Right lobe of liver (tissue), 6 donors: ENCODE measurements around the gene NEK10. TPM values are rescaled to one million over a fixed set of nuclear protein-coding genes. Genes with fewer than 3 reads are reported as not detected.
"Not testable (repeated sequence)": the region's sequence is repeated elsewhere in the genome, so short reads cannot be mapped to it uniquely, and the experiment has no call there.

Experiments used
- ATAC-seq, 4 donors: fragments of 200-7000 bp; cut with Tn5 transposase; one replicate each; pipeline ENCODE4 v1.9.1; 2020; ENCODE audit warnings: mild to moderate bottlenecking in 4 of 4, moderate library complexity in 4 of 4
- DNase-seq, 3 donors: peaks; one replicate each; pipeline ENCODE4 v3.0.0-alpha.2; 2020
- H3K27ac ChIP-seq, 3 donors: fragments of 200-600 bp; one replicate each; pipeline ENCODE4 v1.8.0; 2022
- H3K27me3 ChIP-seq, 2 donors: fragments of 200-600 bp; one replicate each; pipeline ENCODE4 v1.8.0; 2022
- H3K36me3 ChIP-seq, 4 donors: fragments of 200-600 bp; sonication (generic) in 1 of 4; one replicate each; pipeline versions ENCODE4 v1.5.1 to v1.8.0; 2017 to 2022; ENCODE audit warnings: control low read depth in 1 of 4
- H3K4me1 ChIP-seq, 4 donors: fragments of 200-600 bp; sonication (generic) in 1 of 4; one replicate each; pipeline versions ENCODE4 v1.5.1 to v1.8.0; 2017 to 2022; ENCODE audit warnings: control low read depth in 1 of 4
- H3K4me3 ChIP-seq, 3 donors: fragments of 200-600 bp; one replicate each; pipeline ENCODE4 v1.8.0; 2022
- H3K9me3 ChIP-seq, 4 donors: fragments of 200-600 bp; sonication (generic) in 1 of 4; one replicate each; pipeline versions ENCODE4 v1.5.1 to v1.8.0; 2017 to 2022; ENCODE audit warnings: control low read depth in 1 of 4
- CTCF ChIP-seq, 4 donors: fragments of 200-600 bp in 3 of 4; fragments of 450-650 bp in 1 of 4; IDR thresholded peaks; one replicate each; pipeline versions ENCODE4 v1.5.1 to v1.8.0; 2016 to 2022; ENCODE audit warnings: antibody characterized with exemption in 4 of 4, mild to moderate bottlenecking in 2 of 4
- POLR2A ChIP-seq: fragments of 450-650 bp; IDR thresholded peaks from one replicate; pipeline ENCODE4 v1.6.1; 2017; ENCODE audit warnings: antibody characterized with exemption, mild to moderate bottlenecking
- WGBS: methylation state at CpG from one replicate; pipeline ENCODE4 v1.1.6; 2018; ENCODE audit warnings: low coverage, low lambda C conversion rate; ENCODE audit not compliant: insufficient coverage; ENCODE audit errors: missing lambda C conversion rate; 5-methylcytosine and 5-hydroxymethylcytosine counted together
- intact Hi-C, 2 donors: fragments of 100-400 bp; cut with DNase I; formaldehyde crosslinking; loops; one replicate each; pipeline versions ENCODE4 v1.11.2 to v1.14.1; 2022
- total RNA-seq, 6 experiments: library from RNA; depleted of rRNA in 2 of 6; stranded (reverse); fragments of >200 nt in 2 of 6; fragmentation: NEBNext Ultra II Directional in 3 of 6; extraction: Animal tissue kit (Norgen Biotek cat#: 25700) in 3 of 6; gene quantifications; one replicate each; pipeline versions ENCODE4 v1.1.0 to v1.2.4, GENCODE V29; 2016 to 2023
- donor health status: DM: no; HTN: yes; CAD: no.
- donor health status: DM: no; HTN: no; CAD: no.
- donor health status: DM: no; HTN: no; CAD: no.
- donor health status: DM: no; HTN: yes; CAD: no.
- donor health status: DM: no; HTN: yes; CAD: no.

The NEK10 gene
- total RNA-seq, 6 experiments from 2014 or later, result 0.43 to 2.5 (median 0.87) TPM

- ATAC-seq, result no peak
- Histone ChIP-seq H3K36me3 (no peaks in the 10 kb centered on the region), H3K4me3 (no peak overlapping the region), H3K9me3 (no peaks in the 10 kb centered on the region), H3K27me3 (no peaks in the 10 kb centered on the region), H3K27ac (no peak overlapping the region), H3K4me1 (no peaks in the 10 kb centered on the region)
- intact Hi-C loops, result loop anchor here (10.0 kb wide), 2 partner anchors 154 to 164 kb away; no protein-coding TSS in a partner anchor
- 68% methylated on average over 2 of the region's 2 CpGs for WGBS
- DNase-seq, result no peak
- no peak for TF ChIP-seq POLR2A
- no peak for TF ChIP-seq CTCF (IDR thresholded peaks at IDR 0.05)
These were observed 58.5 kb downstream of the NEK10 start for GRCh38 chr3:27310688-27311087.

DNA sequence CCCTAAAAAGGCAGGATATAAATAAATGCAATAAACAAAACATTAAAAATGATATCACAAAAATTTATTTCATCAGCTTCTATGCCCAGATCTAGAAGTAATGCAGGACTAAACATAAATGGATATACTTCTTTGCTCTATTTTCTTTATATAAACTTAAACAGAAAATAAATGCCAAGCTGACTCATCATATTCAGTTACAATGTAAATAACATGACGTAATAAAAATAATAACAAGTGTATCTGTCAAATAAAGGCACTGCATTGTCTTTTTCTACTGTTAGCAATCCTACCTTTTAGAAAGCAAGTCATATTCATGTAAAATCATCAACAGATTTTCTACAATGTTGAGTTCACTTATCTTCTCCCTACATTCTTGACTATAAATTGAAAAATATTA, 61.6 kb downstream of the NEK10 start:
- TF ChIP-seq CTCF (IDR thresholded peaks at IDR 0.05), result no peak
- TF ChIP-seq POLR2A, result no peak
- no peak for DNase-seq
- Histone ChIP-seq H3K27ac (no peak overlapping the region), H3K4me3 (no peak overlapping the region), H3K27me3 (no peaks in the 10 kb centered on the region), H3K9me3 (no peaks in the 10 kb centered on the region), H3K36me3 (no peaks in the 10 kb centered on the region), H3K4me1 (no peaks in the 10 kb centered on the region)
- WGBS, result 69% methylated on average over 1 of the region's 1 CpG
- ATAC-seq, result no peak
- intact Hi-C loops, result no loop called here

DNA sequence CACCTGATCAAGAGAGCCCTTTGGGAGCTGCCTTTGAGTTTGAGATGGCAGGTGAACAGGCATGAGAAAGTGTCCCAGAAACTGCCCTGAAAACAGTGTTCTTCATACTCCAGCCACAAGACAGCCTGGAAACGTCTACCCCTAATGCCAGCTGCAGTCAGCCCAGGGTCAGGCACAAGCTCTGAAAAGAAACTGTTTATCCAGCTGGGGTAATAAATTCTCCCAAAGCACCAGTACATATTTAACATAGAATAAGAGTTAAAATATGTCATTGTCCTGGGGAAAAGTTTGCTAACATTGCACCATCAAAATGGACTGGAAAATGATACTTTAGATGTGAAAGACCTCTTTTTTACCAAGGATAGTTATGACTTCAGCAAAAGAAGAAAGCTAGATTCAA, 66.3 kb downstream of the NEK10 start:
- Histone ChIP-seq H3K4me3 (no peak overlapping the region), H3K9me3 (no peaks in the 10 kb centered on the region), H3K36me3 (no peaks in the 10 kb centered on the region), H3K27me3 (no peaks in the 10 kb centered on the region), H3K4me1 (no peaks in the 10 kb centered on the region), H3K27ac (no peak overlapping the region)
- intact Hi-C loops, result no loop called here
- 67% methylated on average over 1 of the region's 1 CpG for WGBS
- TF ChIP-seq POLR2A (no peak), CTCF (IDR thresholded peaks at IDR 0.05) (no peak)
- DNase-seq, result no peak
- ATAC-seq, result no peak

GRCh38 chr3:27298981-27299380, 70.2 kb downstream of the NEK10 start:
- H3K9me3 ChIP-seq, ATAC-seq, H3K27ac ChIP-seq, H3K27me3 ChIP-seq, intact Hi-C loops, H3K4me3 ChIP-seq, H3K4me1 ChIP-seq, H3K36me3 ChIP-seq, DNase-seq: not testable (repeated sequence)
- no CpG with 5 or more reads among the region's 2 CpGs for WGBS

GRCh38 chr3:27293939-27294338, 75.2 kb downstream of the NEK10 start:
- H3K9me3 ChIP-seq, result no peaks in the 10 kb centered on the region
- H3K27ac ChIP-seq, result no peak overlapping the region
- DNase-seq (no peak), ATAC-seq (no peak)
- WGBS, result 77% methylated on average over 3 of the region's 3 CpGs
- intact Hi-C loops, result no loop called here
- no peak for TF ChIP-seq POLR2A
- no peak for TF ChIP-seq CTCF (IDR thresholded peaks at IDR 0.05)
- H3K27me3 ChIP-seq, result no peaks in the 10 kb centered on the region
- no peaks in the 10 kb centered on the region for H3K36me3 ChIP-seq
- no peaks in the 10 kb centered on the region for H3K4me1 ChIP-seq
- H3K4me3 ChIP-seq, result no peak overlapping the region
